ENCODE results near the gene VPS18. TPM values are rescaled to one million over a fixed set of nuclear protein-coding genes. Genes with fewer than 3 reads are reported as not detected.

VPS18 gene, protein sequence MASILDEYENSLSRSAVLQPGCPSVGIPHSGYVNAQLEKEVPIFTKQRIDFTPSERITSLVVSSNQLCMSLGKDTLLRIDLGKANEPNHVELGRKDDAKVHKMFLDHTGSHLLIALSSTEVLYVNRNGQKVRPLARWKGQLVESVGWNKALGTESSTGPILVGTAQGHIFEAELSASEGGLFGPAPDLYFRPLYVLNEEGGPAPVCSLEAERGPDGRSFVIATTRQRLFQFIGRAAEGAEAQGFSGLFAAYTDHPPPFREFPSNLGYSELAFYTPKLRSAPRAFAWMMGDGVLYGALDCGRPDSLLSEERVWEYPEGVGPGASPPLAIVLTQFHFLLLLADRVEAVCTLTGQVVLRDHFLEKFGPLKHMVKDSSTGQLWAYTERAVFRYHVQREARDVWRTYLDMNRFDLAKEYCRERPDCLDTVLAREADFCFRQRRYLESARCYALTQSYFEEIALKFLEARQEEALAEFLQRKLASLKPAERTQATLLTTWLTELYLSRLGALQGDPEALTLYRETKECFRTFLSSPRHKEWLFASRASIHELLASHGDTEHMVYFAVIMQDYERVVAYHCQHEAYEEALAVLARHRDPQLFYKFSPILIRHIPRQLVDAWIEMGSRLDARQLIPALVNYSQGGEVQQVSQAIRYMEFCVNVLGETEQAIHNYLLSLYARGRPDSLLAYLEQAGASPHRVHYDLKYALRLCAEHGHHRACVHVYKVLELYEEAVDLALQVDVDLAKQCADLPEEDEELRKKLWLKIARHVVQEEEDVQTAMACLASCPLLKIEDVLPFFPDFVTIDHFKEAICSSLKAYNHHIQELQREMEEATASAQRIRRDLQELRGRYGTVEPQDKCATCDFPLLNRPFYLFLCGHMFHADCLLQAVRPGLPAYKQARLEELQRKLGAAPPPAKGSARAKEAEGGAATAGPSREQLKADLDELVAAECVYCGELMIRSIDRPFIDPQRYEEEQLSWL
- 19.8 to 22.9 TPM (median 21.8 TPM) in 5 replicates for total RNA-seq (2022; extraction: Qiagen RNA extraction; ENCODE audit: low read depth)

DNA sequence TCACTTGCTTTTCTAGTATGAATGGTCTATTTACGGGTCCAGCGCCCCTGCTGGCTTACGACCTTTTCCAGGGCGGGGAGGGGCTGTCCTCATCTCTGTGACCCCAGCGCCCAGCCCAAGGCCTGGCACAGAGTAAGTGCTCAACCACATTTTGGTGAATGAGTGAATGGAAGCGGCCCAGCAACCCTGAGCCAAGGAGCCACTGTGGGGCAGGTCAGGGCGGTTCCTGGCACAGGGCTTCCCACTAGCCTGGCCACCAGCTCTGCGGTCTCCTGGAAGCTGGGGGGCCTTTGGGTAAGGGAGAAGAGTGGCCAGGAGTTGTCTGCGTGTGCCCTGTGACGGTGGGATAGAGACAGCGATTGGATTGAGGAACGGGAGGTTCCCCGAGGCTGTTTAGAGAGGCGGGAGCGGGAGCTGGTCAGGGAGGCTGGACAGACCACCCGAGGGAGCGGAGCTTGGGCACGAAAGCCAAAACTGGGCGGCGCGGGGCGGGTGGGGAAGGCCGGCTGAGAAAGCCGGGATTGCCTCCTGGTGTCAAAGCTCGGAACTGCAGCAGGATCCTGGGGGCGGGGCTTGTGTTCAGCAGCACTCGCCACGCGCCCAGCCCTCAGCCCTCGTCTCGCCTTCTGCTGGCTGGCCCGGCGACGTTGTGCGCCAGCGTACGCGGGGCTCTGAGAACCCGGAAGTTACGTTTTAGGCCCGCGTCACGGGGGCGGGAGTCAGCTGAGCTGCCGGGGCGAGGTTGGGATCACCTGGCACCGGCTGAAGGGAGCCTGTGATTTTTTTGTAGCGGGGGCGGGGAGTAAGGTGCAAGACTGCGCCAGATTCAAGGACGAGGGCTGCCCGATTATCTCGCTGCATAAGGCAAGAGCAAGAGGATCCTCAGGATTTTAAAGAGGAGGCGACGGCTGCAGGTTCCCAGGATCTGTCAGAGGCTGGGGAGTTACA, at the start of gene VPS18:
TSS of gene VPS18 (plus strand) at position 718 of the 948 bp plus-strand sequence. CDS start 319 bp downstream, outside the sequence.

GRCh38 chr15:40873694-40874561, 20.3 kb upstream of the VPS18 start, which contains the start of gene RHOV:
TSS of gene RHOV (minus strand) at chr15:40874234. CDS start at chr15:40874139, 95 bp downstream.

GRCh38 chr15:40928821-40929659, 34.8 kb downstream of the VPS18 start, which contains the start of gene DLL4:
TSS of gene DLL4 (plus strand) at chr15:40929340. CDS start at chr15:40929669, 329 bp downstream.

GRCh38 chr15:40952901-40953712, 58.9 kb downstream of the VPS18 start, which contains the start of gene CHAC1:
TSS of gene CHAC1 (plus strand) at chr15:40953471. CDS start at chr15:40953584, 113 bp downstream.

Other genes starting within 250 kb of the VPS18 start
- 18.5 to 23.7 TPM (median 18.7 TPM) in 5 replicates for gene RAD51, start 199.3 kb upstream of the VPS18 start, total RNA-seq (2022; extraction: Qiagen RNA extraction; ENCODE audit: low read depth)
- 21.1 to 24.4 TPM (median 22.7 TPM) in 5 replicates for gene RMDN3, start 139.2 kb upstream of the VPS18 start, total RNA-seq (2022; extraction: Qiagen RNA extraction; ENCODE audit: low read depth)
- gene GCHFR, start 130.4 kb upstream of the VPS18 start, total RNA-seq (2022; extraction: Qiagen RNA extraction; ENCODE audit: low read depth), result 5.6 to 8.3 TPM (median 6.7 TPM) in 5 replicates
- 0.07 to 0.17 TPM (median 0.13 TPM) in 4 of 5 replicates, not detected in the other for gene C15orf62, start 124.5 kb upstream of the VPS18 start, total RNA-seq (2022; extraction: Qiagen RNA extraction; ENCODE audit: low read depth)
- 16.1 to 19.6 TPM (median 17.7 TPM) in 5 replicates for gene ZFYVE19, start 87.4 kb upstream of the VPS18 start, total RNA-seq (2022; extraction: Qiagen RNA extraction; ENCODE audit: low read depth)
- gene DNAJC17, start 87.0 kb upstream of the VPS18 start, total RNA-seq (2022; extraction: Qiagen RNA extraction; ENCODE audit: low read depth), result 20.7 to 30.0 TPM (median 23.8 TPM) in 5 replicates
- gene PPP1R14D, start 65.7 kb upstream of the VPS18 start, total RNA-seq (2022; extraction: Qiagen RNA extraction; ENCODE audit: low read depth), result 0.20 to 0.32 TPM in 2 of 5 replicates, not detected in the others
- gene SPINT1, start 50.4 kb upstream of the VPS18 start, total RNA-seq (2022; extraction: Qiagen RNA extraction; ENCODE audit: low read depth), result 0.82 to 1.1 TPM (median 0.92 TPM) in 5 replicates
- gene RHOV, start 20.2 kb upstream of the VPS18 start, total RNA-seq (2022; extraction: Qiagen RNA extraction; ENCODE audit: low read depth), result 4.1 to 7.3 TPM (median 5.8 TPM) in 5 replicates
- 0.62 to 0.68 TPM (median 0.65 TPM) in 5 replicates for gene DLL4, start 34.9 kb downstream of the VPS18 start, total RNA-seq (2022; extraction: Qiagen RNA extraction; ENCODE audit: low read depth)
- 2.6 to 7.1 TPM (median 4.8 TPM) in 5 replicates for gene CHAC1, start 59.0 kb downstream of the VPS18 start, total RNA-seq (2022; extraction: Qiagen RNA extraction; ENCODE audit: low read depth)
- gene INO80, start 221.8 kb downstream of the VPS18 start, total RNA-seq (2022; extraction: Qiagen RNA extraction; ENCODE audit: low read depth), result 12.2 to 13.7 TPM (median 12.6 TPM) in 5 replicates